Activated T-cell treated with anti-CD3 and anti-CD28 coated beads, Interleukin-2, amount 50 U/mL, for 4 hours (primary cell): Measurements from ENCODE around the gene RCSD1. TPM values are rescaled to one million over a fixed set of nuclear protein-coding genes. Genes with fewer than 3 reads are reported as not detected.
"Not testable (repeated sequence)": the region's sequence is repeated elsewhere in the genome, so short reads cannot be mapped to it uniquely, and the experiment has no call there.

Experiments used
- ATAC-seq, 2 donors: fragments of 200-7000 bp; cut with Tn5 transposase; one replicate each; pipeline ENCODE4 v1.10.0; 2021
- DNase-seq: peaks from one replicate; pipeline ENCODE4 v3.0.0-alpha.2; 2020
- H3K27me3 Mint-ChIP-seq: one replicate; pipeline ENCODE4 v1.8.0; 2021; ENCODE audit warnings: low read depth, mixed read lengths
- H3K36me3 Mint-ChIP-seq: one replicate; pipeline ENCODE4 v1.8.0; 2022; ENCODE audit warnings: mixed read lengths; ENCODE audit not compliant: insufficient read depth
- H3K4me1 Mint-ChIP-seq: one replicate; pipeline ENCODE4 v1.8.0; 2021; ENCODE audit warnings: low read depth, mixed read lengths
- H3K4me3 Mint-ChIP-seq: one replicate; pipeline ENCODE4 v1.8.0; 2021; ENCODE audit warnings: mild to moderate bottlenecking, moderate library complexity, mixed read lengths
- H3K9me3 Mint-ChIP-seq: one replicate; pipeline ENCODE4 v1.8.0; 2021; ENCODE audit warnings: mixed read lengths
- total RNA-seq, 3 donors: library from RNA; stranded (reverse); gene quantifications; one replicate each; pipeline ENCODE4 v1.2.1, GENCODE V29; 2021

RCSD1 gene
- total RNA-seq, 3 donors from 2014 or later, result 15.4 to 20.6 (median 17.5) TPM

- no peak overlapping the region for H3K4me3 Mint-ChIP-seq
- peaks cover 2% of the 10 kb centered on the region for H3K36me3 Mint-ChIP-seq
- H3K4me1 Mint-ChIP-seq, result peaks cover 35% of the 10 kb centered on the region
- DNase-seq (no peak), ATAC-seq (no peak)
- no peaks in the 10 kb centered on the region for H3K9me3 Mint-ChIP-seq
- peaks cover 4% of the 10 kb centered on the region for H3K27me3 Mint-ChIP-seq
These were observed 80.8 kb downstream of the RCSD1 start for GRCh38 chr1:167710836-167711235.

GRCh38 chr1:167711797-167712196 lies 81.8 kb downstream of the RCSD1 start:
- ATAC-seq (no peak), DNase-seq (no peak)
- Mint-ChIP-seq H3K36me3 (no peaks in the 10 kb centered on the region), H3K4me3 (no peak overlapping the region), H3K27me3 (peaks cover 4% of the 10 kb centered on the region), H3K9me3 (no peaks in the 10 kb centered on the region), H3K4me1 (peaks cover 34% of the 10 kb centered on the region)

- peaks cover 25% of the 10 kb centered on the region for H3K4me1 Mint-ChIP-seq
- peak overlapping the region; percentile 91 for H3K4me3 Mint-ChIP-seq
- no peaks in the 10 kb centered on the region for H3K9me3 Mint-ChIP-seq
- ATAC-seq (no peak), DNase-seq (peak; percentile 6)
- peaks cover 4% of the 10 kb centered on the region for H3K27me3 Mint-ChIP-seq
- no peaks in the 10 kb centered on the region for H3K36me3 Mint-ChIP-seq
These were observed 83.5 kb downstream of the RCSD1 start for GRCh38 chr1:167713330-167714081.

- ATAC-seq (peak; percentile 78 to 81), DNase-seq (no peak)
- H3K9me3 Mint-ChIP-seq, result no peaks in the 10 kb centered on the region
- H3K27me3 Mint-ChIP-seq, result peaks cover 4% of the 10 kb centered on the region
- H3K36me3 Mint-ChIP-seq, result no peaks in the 10 kb centered on the region
- peak overlapping the region; percentile 91 for H3K4me3 Mint-ChIP-seq
- peaks cover 23% of the 10 kb centered on the region for H3K4me1 Mint-ChIP-seq
These were observed 84.0 kb downstream of the RCSD1 start for GRCh38 chr1:167714098-167714438.

GRCh38 chr1:167714439-167715156 lies 84.6 kb downstream of the RCSD1 start:
- Mint-ChIP-seq H3K9me3 (no peaks in the 10 kb centered on the region), H3K27me3 (peaks cover 4% of the 10 kb centered on the region), H3K36me3 (no peaks in the 10 kb centered on the region), H3K4me1 (peaks cover 25% of the 10 kb centered on the region), H3K4me3 (peak overlapping the region; percentile 91)
- ATAC-seq (peak; percentile 63 to 67), DNase-seq (peak; percentile 92)

GRCh38 chr1:167715157-167715999 lies 85.3 kb downstream of the RCSD1 start:
- Mint-ChIP-seq H3K36me3 (no peaks in the 10 kb centered on the region), H3K4me1 (peaks cover 31% of the 10 kb centered on the region), H3K9me3 (no peaks in the 10 kb centered on the region), H3K4me3 (peak overlapping the region; percentile 91), H3K27me3 (peaks cover 4% of the 10 kb centered on the region)
- peak; percentile 39 to 46 for ATAC-seq
- peak; percentile 84 for DNase-seq

GRCh38 chr1:167716000-167716271 lies 85.9 kb downstream of the RCSD1 start:
- Mint-ChIP-seq H3K36me3 (no peaks in the 10 kb centered on the region), H3K4me3 (peak overlapping the region; percentile 91), H3K9me3 (no peaks in the 10 kb centered on the region), H3K4me1 (peaks cover 36% of the 10 kb centered on the region), H3K27me3 (peaks cover 4% of the 10 kb centered on the region)
- ATAC-seq (no peak), DNase-seq (no peak)

- ATAC-seq (no peak), DNase-seq (no peak)
- peaks cover 4% of the 10 kb centered on the region for H3K27me3 Mint-ChIP-seq
- H3K4me1 Mint-ChIP-seq, result peaks cover 43% of the 10 kb centered on the region
- no peaks in the 10 kb centered on the region for H3K9me3 Mint-ChIP-seq
- H3K4me3 Mint-ChIP-seq, result peak overlapping the region; percentile 91
- H3K36me3 Mint-ChIP-seq, result no peaks in the 10 kb centered on the region
These were observed 87.3 kb downstream of the RCSD1 start for GRCh38 chr1:167717351-167717750.

GRCh38 chr1:167718914-167719691 lies 89.1 kb downstream of the RCSD1 start:
- ATAC-seq, result no peak
- H3K36me3 Mint-ChIP-seq, result no peaks in the 10 kb centered on the region
- peaks cover 4% of the 10 kb centered on the region for H3K27me3 Mint-ChIP-seq
- no peak for DNase-seq
- peaks cover 47% of the 10 kb centered on the region for H3K4me1 Mint-ChIP-seq
- H3K9me3 Mint-ChIP-seq, result no peaks in the 10 kb centered on the region
- peak overlapping the region; percentile 6 for H3K4me3 Mint-ChIP-seq

- H3K27me3 Mint-ChIP-seq, H3K9me3 Mint-ChIP-seq, DNase-seq, H3K36me3 Mint-ChIP-seq, ATAC-seq: not testable (repeated sequence)
- peaks cover 48% of the 10 kb centered on the region for H3K4me1 Mint-ChIP-seq
- H3K4me3 Mint-ChIP-seq, result peak overlapping the region; percentile 6
These were observed 89.8 kb downstream of the RCSD1 start for GRCh38 chr1:167719715-167720421.

- Mint-ChIP-seq H3K4me1 (peaks cover 51% of the 10 kb centered on the region), H3K4me3 (peak overlapping the region; percentile 91), H3K27me3 (no peaks in the 10 kb centered on the region), H3K9me3 (no peaks in the 10 kb centered on the region), H3K36me3 (peaks cover 1% of the 10 kb centered on the region)
- ATAC-seq (no peak), DNase-seq (no peak)
These were observed 91.1 kb downstream of the RCSD1 start for GRCh38 chr1:167720965-167721616.

- ATAC-seq, result peak; percentile 99
- Mint-ChIP-seq H3K9me3 (no peaks in the 10 kb centered on the region), H3K27me3 (no peaks in the 10 kb centered on the region), H3K36me3 (peaks cover 1% of the 10 kb centered on the region), H3K4me1 (peaks cover 51% of the 10 kb centered on the region), H3K4me3 (peak within 1 kb of the TSS; percentile 91)
- peak; percentile 92 for DNase-seq
These were observed 91.7 kb downstream of the RCSD1 start, which contains the start of gene MPZL1 for GRCh38 chr1:167721617-167722151. MPZL1 (plus strand) TSS chr1:167721982; CDS start chr1:167722152, 170 bp downstream.
